GM19463 (cell line): ENCODE data around the gene C13orf42.

Source experiments
- ATAC-seq: cut with Tn5 transposase; IDR thresholded peaks from one replicate; pipeline ENCODE4 v1.9.1; 2021; ENCODE audit warnings: mild to moderate bottlenecking, moderate library complexity; ENCODE audit not compliant: unreplicated experiment

The C13orf42 gene

GRCh38 chr13:51067210-51067701, 43.8 kb downstream of the C13orf42 start:
- no peak for ATAC-seq

DNA sequence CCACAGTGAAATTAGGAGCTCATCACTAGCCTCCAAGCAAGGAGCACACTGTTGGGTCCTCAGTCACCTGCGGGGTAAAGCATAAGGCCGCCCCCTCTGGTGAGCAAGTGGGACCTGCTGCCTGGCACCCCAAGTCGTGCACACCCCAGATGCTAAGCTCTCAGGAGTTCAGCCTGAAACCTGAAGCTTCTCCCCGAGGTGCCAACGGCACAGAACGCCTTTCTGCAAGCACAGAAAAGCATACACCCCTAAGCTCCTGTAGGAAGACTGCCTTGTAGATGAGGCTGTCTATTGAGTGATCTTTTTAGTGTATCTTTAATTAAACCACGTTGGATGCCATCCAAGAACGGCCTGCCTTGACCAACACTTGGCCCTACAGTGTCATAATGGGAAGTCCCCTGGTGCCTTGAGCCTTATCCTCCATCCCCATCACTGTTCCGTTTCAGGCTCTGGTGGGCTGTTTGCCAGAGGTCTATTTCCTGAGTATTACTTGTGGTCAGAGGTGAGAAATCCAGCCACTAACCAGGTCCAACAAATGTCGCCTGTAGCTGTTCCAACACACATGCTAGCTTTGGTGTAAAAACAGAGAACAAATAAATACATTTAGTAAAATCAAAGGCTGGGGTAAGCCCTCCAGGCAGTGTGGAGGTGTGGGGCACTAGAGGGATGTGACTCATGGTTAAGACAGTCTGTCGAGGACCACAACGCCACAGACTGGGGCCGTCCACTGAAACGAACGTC, 44.8 kb downstream of the C13orf42 start:
- ATAC-seq = peak; percentile 50

DNA sequence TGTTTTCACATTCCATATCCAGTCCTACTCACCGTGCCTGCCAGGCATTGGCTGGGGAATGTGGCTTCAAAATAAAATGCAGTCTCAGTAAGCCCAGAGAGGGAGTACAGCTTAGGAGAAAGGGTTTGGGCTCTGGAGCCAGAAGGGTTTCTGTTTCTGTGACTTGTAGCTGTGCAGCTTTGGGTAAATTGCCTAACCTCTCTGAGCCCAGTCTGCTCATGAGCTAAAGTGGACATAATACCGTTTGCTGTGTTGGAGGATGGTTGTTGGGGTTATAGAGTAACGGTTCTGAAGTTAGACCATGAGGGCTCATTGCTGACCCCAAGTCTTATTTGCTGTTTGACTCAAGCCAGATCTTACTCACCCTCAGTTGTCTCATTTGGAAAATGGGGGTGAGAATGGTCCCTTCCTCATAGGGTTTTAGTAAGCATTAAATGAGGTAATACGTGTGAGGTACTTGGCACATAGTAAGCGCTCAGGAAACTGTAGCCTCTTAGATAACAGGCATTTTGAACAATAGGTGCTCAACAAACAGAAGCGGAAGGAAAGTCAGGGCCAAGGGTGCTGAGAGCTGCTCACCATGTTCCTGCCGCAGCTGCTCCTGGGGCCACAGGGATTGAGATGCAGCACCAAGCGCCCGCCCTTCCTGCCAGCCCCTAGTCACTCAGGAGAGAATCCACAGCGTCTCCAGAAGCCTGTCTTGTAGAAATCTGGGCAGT, 45.5 kb downstream of the C13orf42 start:
- ATAC-seq = no peak

DNA sequence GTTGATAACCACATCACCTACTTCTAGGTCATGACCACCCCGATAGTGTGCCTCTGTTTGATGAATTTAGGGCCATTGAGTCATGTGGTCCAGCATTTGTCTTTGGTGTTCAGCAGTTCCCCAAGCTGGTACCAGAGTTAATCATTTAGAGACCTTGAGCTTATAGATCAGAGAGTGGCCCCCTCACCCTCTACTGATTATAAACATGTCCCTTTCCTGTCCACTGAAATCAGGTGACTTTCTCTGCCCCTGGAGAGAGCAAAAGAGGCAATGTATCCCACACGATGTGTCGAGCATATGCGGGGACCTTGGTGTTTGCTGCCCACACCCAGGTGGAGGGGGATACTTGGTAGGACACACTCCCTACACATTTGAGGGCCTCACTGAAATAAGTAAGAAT, 46.3 kb downstream of the C13orf42 start:
- ATAC-seq = no peak

- no peak for ATAC-seq
Observed at GRCh38 chr13:51063909-51064308, 47.2 kb downstream of the C13orf42 start.

GRCh38 chr13:51058461-51059167, 52.5 kb downstream of the C13orf42 start:
- no peak for ATAC-seq

DNA sequence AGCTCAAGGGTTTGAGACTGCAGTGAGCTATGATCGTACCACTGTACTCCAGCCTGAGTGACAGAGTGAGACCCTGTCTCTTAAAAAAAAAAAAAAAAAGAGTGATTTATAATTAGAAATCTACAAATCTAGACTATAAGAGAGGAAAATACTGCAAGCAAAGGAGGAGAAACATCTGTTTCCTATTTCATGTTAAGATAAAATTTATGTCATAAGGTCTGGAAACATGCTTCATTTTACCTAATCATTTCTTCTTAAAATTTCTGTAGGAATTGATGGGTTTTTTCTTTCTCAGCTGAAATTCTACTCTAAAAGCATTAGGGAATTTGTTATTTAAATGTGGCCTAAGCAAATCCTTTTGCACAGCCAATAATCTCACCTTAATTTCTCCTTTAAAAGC, 53.2 kb downstream of the C13orf42 start:
- ATAC-seq = no peak

- no peak for ATAC-seq
Observed at GRCh38 chr13:51057001-51057400, 54.1 kb downstream of the C13orf42 start.

DNA sequence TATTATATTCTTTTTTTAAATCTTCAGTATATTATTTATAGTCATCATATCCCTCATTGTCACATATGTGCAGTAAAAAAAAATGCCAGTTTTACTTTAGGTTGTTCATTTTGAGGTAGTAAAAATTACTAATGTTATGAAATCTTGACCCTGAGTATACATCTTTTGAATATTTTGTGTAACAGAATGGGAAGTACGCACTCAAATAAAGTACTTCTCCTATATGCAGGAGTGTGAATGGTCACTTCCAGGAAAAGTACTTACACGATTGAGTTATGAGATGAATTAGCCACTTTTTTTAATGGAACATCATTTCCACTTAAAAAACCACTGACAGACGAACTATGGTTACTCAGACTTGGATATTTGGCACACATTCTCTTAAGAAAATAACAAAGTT, 58.5 kb downstream of the C13orf42 start:
- ATAC-seq = no peak

DNA sequence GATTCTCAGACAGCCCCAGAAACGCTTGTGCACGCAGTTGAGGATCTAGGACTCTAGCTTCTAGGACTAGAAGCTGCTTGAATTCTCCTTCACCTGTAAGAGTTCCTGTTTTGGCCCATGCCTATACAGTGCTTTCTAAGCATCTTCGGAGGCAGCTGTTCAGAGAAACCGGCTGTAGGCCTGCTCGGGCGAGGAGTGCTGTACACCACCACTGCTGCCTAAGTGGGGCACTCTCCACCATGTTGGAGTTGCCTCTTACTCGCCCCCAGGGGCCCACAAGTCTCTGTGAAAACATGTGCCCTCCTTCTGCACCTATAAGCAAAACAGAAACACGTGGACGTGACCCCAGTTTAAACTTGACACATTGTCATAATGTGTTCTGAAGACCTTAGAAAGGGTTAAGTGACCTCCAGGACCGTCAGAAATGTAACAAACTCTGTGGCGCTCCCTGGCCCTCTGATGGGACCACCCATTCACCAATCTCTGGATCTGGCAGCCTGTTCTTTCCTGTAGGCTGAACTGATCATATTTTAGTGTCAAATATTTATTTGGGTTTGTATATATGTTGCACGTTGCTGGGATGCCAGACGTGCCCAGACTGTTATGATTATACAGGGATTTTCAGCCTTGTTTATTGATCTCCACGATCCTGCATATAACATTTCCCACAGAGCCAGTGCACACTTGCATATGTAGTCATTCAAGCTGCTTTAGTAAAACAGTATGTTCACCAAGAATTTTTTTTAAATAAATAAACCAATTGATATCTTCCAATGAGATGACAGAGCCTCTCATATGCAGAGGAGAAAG, 60.8 kb downstream of the C13orf42 start:
- ATAC-seq = no peak

GRCh38 chr13:51048616-51049015, 62.5 kb downstream of the C13orf42 start:
- ATAC-seq = no peak

DNA sequence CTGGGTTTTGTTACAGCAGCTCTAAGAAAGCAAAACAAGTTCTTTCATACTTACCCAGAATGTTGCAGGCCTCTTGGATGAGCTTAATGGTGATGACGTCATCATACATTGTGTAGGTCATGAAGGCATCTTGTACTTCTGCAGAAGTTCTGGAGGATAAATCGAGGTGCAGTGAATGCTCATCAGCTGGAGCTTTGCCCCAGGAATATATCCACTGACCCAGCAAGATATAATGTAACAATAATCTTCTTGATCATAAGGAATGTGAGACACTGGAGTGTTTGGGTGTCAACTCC, 63.0 kb downstream of the C13orf42 start:
- no peak for ATAC-seq

DNA sequence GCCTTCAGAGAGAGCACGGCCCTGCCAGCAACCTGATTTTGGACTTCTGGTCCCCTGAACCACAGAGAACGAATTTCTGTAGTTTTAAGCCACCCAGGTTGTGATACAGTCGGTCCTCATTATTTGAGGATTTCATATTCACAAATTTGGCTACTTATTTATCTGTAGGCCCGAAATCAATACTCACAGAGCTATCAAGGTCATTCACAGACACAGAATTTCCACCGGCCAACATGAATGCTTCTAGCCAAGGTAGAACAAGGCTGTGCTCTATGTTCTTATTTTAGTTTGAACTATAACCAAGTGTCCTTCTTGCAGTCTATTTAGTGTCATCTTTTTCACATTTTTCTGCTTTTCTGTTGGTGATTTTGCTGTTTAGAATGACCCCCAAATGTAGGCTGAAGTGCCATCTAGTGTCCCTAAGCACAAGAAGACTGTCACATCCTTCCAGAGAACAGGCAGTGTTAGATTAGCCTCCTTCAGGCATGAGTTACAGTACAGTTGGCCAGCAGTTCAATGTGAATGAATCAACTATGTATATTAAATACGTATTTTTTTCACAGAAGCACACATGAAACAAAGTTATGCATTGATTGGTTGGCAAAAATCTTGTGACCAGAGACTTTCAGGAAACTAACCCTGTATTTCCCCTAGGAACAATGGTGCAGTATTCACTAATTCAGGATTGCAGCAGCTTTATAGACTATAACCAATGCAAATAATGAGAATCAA, 63.5 kb downstream of the C13orf42 start:
- no peak for ATAC-seq

DNA sequence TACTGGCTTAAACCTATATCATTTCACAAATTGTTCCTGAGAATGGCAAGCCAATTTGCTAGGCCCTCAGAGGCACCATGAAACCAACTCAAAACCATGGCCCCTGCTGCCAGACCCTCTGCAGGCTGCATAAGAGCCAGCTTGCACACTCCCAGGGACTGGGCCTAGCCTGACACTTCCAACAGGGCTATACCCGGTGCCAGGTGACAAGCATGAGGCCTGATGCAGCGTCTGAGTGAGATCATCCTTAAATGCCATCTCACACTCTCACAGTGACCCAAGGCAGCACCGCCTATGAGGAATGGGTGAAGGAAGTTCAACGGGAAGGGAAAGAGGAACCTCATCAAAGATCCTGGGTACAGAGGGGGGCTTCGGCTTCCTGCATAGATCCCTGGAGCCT, 65.6 kb downstream of the C13orf42 start:
- ATAC-seq = no peak

GRCh38 chr13:51044023-51044665, 66.9 kb downstream of the C13orf42 start:
- no peak for ATAC-seq

DNA sequence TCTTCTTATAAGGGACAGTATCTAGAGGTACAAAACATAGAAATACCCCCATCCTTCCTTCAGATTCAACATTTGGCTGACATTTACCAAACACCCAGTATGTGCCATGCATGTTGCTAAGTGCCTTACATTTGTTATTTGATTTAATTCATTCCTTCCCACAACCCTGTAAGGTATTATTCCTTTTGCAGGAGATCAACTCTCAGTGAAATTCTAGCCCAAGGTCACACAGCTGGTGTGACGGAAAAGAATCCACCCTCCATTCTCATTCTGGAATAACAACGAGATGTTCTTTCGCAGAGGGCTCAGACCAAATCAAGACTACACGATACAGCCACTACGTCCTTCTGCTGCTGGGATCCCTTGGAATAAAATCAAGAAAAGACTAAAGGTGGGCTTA, 67.8 kb downstream of the C13orf42 start:
- ATAC-seq = no peak

DNA sequence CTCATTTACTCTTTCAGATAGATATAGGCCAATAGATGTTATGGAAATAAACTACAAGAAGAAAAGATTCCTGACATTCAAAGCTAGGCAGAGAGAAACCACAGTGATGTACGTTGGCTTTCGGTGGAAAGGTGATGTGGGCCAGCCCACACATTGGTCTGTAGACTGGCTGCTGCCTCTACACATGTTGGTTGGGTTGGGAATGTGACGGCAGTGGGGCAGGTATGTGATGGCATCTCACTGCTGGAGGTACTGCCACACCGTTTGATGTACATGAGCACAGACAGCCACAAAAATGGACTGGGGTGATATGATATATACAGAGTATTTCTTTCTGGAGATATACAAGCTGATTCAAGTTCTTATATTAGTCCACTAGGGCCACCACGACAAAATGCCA, 69.4 kb downstream of the C13orf42 start:
- ATAC-seq = no peak

DNA sequence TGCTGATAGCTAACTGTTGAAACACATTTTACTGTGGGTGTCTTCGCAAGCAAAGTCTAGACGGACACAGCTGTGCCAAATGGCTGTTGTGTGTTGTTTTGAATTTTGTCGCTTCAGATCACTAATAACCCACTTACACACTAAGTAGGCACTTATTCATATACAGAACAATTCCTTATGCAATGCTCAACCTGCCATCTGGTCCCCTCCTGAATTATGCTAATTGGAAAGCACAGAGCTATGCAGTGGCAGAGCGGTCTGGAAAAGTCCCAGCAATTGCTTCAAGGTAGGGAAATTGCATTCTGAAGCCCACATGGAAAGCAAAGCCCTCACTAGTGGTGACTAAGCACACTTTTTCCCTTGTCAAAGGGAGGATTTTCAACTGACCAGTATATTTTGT, 69.9 kb downstream of the C13orf42 start:
- no peak for ATAC-seq

DNA sequence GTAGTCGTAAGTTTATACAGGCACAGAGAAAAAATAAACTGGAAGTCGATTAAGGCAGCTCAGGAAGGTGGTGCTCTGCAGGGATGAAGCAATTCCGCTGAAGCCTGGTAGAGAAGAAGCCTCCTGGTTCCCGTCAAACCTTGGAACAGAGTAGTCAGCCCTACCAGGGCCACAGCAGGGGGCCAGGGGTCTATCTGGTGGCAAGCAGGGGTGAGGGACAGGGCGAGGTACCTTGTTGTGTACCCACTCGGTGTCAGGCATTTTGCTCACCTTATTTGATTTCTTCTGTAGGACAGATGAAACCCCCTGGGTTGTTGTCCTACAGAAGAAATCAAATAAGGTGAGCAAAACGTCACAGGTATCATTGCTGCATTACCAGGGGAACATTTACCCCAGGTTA, 70.6 kb downstream of the C13orf42 start:
- no peak for ATAC-seq

- no peak for ATAC-seq
Observed at GRCh38 chr13:51036418-51036817, 74.7 kb downstream of the C13orf42 start.
